Right cardiac atrium (tissue), 5 donors: Measurements from ENCODE around the gene ATP5MC2. TPM values are rescaled to one million over a fixed set of nuclear protein-coding genes. Genes with fewer than 3 reads are reported as not detected.
"Not testable (repeated sequence)": the region's sequence is repeated elsewhere in the genome, so short reads cannot be mapped to it uniquely, and the experiment has no call there.

Experiments used
- ATAC-seq, 2 donors: fragments of 200-7000 bp; cut with Tn5 transposase; one replicate each; pipeline versions ENCODE4 v1.8.0 to v1.9.1; 2020; ENCODE audit warnings: moderate library complexity in 2 of 2, mild to moderate bottlenecking in 1 of 2
- DNase-seq, 3 donors: peaks; one replicate each; pipeline ENCODE4 v3.0.0-alpha.2; 2020
- H3K27ac ChIP-seq: one replicate; pipeline ENCODE4 v1.5.1; 2013; ENCODE audit warnings: mild to moderate bottlenecking, low read length, control low read depth, moderate library complexity
- H3K27me3 ChIP-seq: one replicate; pipeline ENCODE4 v1.6.1; 2013; ENCODE audit not compliant: control insufficient read depth, insufficient read depth
- H3K4me1 ChIP-seq: one replicate; pipeline ENCODE4 v1.6.1; 2013; ENCODE audit warnings: low read length; ENCODE audit not compliant: control insufficient read depth, insufficient read depth
- H3K4me3 ChIP-seq: one replicate; pipeline ENCODE4 v1.5.1; 2013; ENCODE audit warnings: low read length, control low read depth
- H3K9me3 ChIP-seq: one replicate; pipeline ENCODE4 v1.6.1; 2013; ENCODE audit warnings: low read length; ENCODE audit not compliant: control insufficient read depth
- WGBS: extraction: QIAGEN DNeasy Blood & Tissue Kit; methylation state at CpG from one replicate; pipeline ENCODE4 v1.1.7; 2013; 5-methylcytosine and 5-hydroxymethylcytosine counted together
- intact Hi-C, 4 donors: fragments of 100-400 bp; cut with DNase I; formaldehyde crosslinking; loops; one replicate each; pipeline versions ENCODE4 v1.11.0 to v1.14.0; 2022 to 2023
- polyA plus RNA-seq: library from polyadenylated mRNA; stranded (reverse); fragments of 200-250 nt; gene quantifications from one replicate; pipeline ENCODE4 v1.2.3, GENCODE V29; 2013
- total RNA-seq, 4 donors: library from RNA; stranded (reverse); fragmentation: NEBNext Ultra II Directional; extraction: Animal tissue kit (Norgen Biotek cat#: 25700); gene quantifications; one replicate each; pipeline ENCODE4 v1.2.1, GENCODE V29; 2021
- donor health status: healthy with polysubstance abuse.
- donor health status: DM: no; HTN: yes; CAD: no.
- donor health status: DM: no; HTN: no; CAD: no.
- donor health status: DM: no; HTN: yes; CAD: no; lungs with severe emphysema.
- donor health status: DM: yes; HTN: yes; CAD: no.

ATP5MC2 gene
- total and polyA plus RNA-seq, 5 donors: 397 to 740 (median 504) TPM

DNA sequence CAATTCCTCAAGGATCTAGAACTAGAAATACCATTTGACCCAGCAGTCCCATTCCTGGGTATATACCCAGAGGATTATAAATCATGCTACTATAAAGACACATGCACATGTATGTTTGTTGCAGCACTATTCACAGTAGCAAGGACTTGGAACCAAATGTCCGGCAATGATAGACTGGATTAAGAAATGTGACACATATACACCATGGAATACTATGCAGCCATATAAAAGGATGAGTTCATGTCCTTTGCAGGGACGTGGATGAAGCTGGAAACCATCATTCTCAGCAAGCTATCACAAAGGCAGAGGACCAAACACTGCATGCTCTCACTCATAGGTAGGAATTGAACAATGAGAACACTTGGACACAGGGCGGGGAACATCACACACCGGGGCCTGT, 29.6 kb downstream of the ATP5MC2 start:
- DNase-seq, H3K4me3 ChIP-seq, intact Hi-C loops, H3K9me3 ChIP-seq, H3K27ac ChIP-seq, H3K27me3 ChIP-seq, H3K4me1 ChIP-seq, ATAC-seq: not testable (repeated sequence)
- WGBS: 86% methylated on average over 4 of the region's 4 CpGs

DNA sequence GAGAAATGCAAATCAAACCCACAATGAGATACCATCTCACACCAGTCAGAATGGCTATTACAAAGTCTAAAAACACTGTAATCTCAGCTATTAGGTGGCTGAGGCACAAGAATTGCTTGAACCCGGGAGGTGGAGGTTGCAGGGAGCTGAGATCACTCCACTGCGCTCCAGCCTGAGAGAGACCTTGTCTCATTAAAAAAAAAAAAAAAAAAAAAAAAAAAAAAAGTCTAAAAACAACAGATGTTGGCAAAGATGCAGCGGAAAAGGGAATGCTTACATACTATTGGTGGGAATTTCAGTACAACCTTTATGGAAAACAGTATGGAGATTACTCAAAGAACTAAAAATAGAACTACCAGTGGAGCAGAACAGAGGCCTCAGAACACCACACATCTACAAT, 30.7 kb downstream of the ATP5MC2 start:
- no peak overlapping the region for H3K27ac ChIP-seq
- 79% methylated on average over 3 of the region's 3 CpGs for WGBS
- H3K4me3 ChIP-seq: no peak overlapping the region
- intact Hi-C loops: no loop called here
- peaks cover 4% of the 10 kb centered on the region for H3K4me1 ChIP-seq
- H3K27me3 ChIP-seq: no peaks in the 10 kb centered on the region
- H3K9me3 ChIP-seq: peaks cover 2% of the 10 kb centered on the region
- no peak for DNase-seq
- ATAC-seq: no peak

DNA sequence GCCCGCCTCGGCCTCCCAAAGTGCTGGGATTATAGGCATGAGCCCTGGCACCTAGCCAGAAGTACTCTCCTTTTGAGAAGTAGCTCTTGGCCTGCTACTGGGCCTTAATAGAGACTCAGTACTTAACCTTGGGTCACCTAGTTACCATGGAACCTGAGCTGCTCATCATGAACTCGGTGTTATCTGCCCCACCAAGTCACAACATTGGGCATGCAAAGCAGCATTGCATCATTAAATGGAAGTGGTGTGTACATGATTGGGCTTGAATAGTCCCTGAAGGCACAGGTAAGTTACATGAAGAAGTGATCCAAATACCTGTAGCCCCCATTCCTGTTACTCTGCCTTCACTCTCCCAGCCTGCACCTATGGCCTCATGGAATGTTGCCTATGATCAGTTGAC, 31.8 kb downstream of the ATP5MC2 start:
- ATAC-seq (no peak), DNase-seq (no peak)
- no peak overlapping the region for H3K27ac ChIP-seq
- no peak overlapping the region for H3K4me3 ChIP-seq
- no peaks in the 10 kb centered on the region for H3K27me3 ChIP-seq
- 94% methylated on average over 3 of the region's 3 CpGs for WGBS
- H3K4me1 ChIP-seq: peaks cover 2% of the 10 kb centered on the region
- peaks cover 2% of the 10 kb centered on the region for H3K9me3 ChIP-seq
- intact Hi-C loops: no loop called here

DNA sequence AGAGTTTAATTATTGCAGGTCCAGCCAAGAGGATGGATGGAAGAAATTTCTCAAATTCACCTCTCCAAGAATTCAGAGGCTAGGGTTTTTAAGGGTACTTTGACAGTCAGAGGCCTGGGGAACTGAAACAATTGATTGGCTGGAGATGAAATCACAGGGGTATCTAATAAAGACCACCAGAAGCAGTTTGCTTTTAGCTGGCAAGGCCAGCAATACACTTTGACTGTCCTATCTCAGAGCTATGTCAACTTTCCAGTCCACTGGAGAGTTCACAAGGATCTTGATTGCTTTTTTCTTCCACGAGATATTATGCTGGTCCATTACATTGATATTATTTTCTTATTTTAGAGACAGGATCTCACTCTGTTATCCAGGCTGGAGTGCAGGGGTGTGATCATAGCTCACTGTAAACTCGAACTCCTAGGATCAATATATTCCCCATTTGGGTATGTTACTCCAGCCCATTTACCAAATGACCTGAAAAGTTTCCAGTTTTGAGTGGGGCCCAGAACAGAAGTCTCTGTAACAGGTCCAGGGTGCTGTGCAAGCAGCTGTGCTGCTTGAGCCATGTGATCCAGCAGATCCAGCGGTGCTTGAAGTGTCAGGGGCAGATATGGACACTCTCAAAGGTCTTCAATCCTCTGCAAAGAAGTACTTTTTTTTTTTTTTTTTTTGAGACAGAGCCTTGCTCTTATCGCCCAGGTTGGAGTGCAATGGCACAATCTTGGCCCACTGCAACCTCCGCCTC, 32.5 kb downstream of the ATP5MC2 start:
- no peak overlapping the region for H3K27ac ChIP-seq
- 61% methylated on average over 5 of the region's 5 CpGs for WGBS
- H3K27me3 ChIP-seq: no peaks in the 10 kb centered on the region
- H3K4me3 ChIP-seq: no peak overlapping the region
- H3K4me1 ChIP-seq: no peaks in the 10 kb centered on the region
- H3K9me3 ChIP-seq: peaks cover 2% of the 10 kb centered on the region
- intact Hi-C loops: no loop called here
- DNase-seq (no peak), ATAC-seq (peak in 1 of 2 donors; percentile 37)

DNA sequence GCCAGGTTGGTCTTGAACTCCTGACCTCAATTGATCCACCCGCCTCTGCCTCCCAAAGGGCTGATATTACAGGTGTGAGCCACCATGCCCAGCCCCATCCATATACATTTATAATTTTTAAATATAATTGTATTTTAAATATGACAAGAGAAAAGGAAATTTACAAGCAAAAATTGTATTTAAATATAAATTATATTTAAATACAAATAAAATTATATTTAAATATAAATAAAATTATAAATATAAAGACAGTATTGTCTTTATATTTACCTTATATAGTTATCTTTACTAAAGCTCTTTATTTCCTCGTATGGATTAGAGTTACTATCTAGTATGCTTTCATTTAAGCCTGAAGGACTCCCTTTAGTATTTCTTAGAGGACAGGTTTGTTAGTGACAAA, 37.8 kb downstream of the ATP5MC2 start:
- no peaks in the 10 kb centered on the region for H3K4me1 ChIP-seq
- H3K9me3 ChIP-seq: no peaks in the 10 kb centered on the region
- no peak overlapping the region for H3K27ac ChIP-seq
- ATAC-seq (no peak), DNase-seq (no peak)
- intact Hi-C loops: no loop called here
- WGBS: 89% methylated on average over 2 of the region's 2 CpGs
- no peak overlapping the region for H3K4me3 ChIP-seq
- H3K27me3 ChIP-seq: no peaks in the 10 kb centered on the region

DNA sequence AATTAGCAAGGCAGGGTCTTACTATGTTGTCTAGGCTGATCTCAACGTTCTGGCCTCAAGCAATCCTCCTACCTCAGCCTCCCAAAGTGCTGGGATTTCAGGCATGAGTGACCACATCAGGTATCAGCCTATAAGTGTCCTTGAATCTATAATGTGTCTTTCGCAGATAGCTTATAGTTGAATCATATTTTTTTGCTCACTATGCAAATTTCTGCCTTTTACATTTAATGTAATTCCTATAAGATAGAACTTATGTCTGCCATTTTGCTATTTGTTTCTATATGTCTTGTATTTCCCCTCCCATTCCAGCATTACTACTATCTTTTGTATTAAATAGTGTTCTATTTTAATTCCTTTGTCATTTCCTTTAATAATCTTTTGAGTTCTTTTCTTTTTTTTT, 39.2 kb downstream of the ATP5MC2 start:
- WGBS: 27% methylated on average over 2 of the region's 2 CpGs
- DNase-seq (no peak), ATAC-seq (no peak)
- Histone ChIP-seq H3K9me3 (no peaks in the 10 kb centered on the region), H3K27me3 (no peaks in the 10 kb centered on the region), H3K27ac (no peak overlapping the region), H3K4me3 (no peak overlapping the region), H3K4me1 (no peaks in the 10 kb centered on the region)
- intact Hi-C loops: no loop called here

DNA sequence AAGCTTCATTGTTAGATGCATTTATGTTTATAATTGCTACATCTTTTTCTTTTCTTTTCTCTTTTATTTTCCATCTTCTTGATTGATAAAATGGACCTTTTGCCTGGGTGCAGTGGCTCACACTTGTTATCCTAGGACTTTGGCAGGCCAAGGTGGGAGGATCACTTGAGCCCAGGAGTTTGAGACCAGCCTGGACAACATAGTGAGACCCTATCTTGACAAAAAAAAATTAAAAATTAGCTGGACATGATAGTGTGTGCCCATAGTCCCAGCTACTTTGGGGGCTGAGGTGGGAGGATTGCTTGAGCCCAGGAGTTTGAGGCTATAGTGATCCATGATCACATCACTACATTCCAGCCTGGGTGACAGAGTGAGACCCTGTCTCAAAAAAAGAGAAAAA, 40.2 kb downstream of the ATP5MC2 start:
- DNase-seq, H3K27ac ChIP-seq, H3K9me3 ChIP-seq, H3K4me1 ChIP-seq, H3K27me3 ChIP-seq, ATAC-seq, H3K4me3 ChIP-seq, intact Hi-C loops: not testable (repeated sequence)

DNA sequence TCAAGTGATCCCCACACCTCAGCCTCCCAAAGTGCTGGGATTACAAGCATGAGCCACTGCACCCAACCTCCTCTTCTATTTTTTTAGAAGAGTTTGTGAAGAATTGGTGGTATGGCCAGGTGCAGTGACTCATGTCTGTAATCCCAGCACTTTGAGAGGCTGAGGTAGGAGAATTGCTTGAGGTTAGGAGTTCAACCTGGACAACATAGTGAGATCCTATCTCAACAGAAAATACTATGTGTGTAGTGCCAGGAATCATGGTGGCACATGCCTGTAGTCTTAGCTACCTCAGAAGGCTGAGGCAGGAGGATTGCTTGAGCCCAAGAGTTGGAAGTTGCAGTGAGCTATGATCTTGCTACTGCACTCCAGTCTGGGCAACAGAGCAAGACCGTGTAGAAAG, 44.2 kb downstream of the ATP5MC2 start:
- WGBS: 56% methylated on average over 1 of the region's 1 CpG

DNA sequence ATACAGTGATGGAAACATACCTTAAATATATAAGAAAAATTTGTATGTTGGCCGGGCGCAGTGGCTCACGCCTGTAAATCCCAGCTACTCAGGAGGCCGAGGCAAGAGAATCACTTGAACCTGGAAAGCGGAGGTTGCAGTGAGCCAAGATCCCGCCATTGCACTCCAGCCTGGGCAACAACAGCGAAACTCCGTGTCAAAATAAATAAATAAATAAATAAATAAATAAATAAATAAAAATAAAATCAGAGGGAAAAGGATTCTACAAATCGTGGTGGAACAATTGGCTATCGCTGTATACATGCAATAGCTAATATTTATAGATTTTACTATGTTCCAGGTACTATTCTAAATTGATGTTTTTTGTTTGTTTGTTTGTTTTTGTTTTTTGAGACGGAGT, 48.0 kb downstream of the ATP5MC2 start:
- Histone ChIP-seq H3K4me1 (peaks cover 3% of the 10 kb centered on the region), H3K27ac (no peak overlapping the region), H3K27me3 (no peaks in the 10 kb centered on the region), H3K4me3 (no peak overlapping the region), H3K9me3 (no peaks in the 10 kb centered on the region)
- WGBS: 86% methylated on average over 11 of the region's 11 CpGs
- no peak for DNase-seq
- intact Hi-C loops: loop anchor here in 2 of 4 donors (5.0 to 10.0 kb wide), 2 partner anchors 47 to 49 kb away; partner anchors contain the start of gene ATP5MC2 (in 2 of the 2)
- no peak for ATAC-seq

More for the DNA sequence above, 44.2 kb downstream of the ATP5MC2 start:
- H3K4me1 ChIP-seq: no peaks in the 10 kb centered on the region
- no peak overlapping the region for H3K27ac ChIP-seq
- no peaks in the 10 kb centered on the region for H3K9me3 ChIP-seq
- DNase-seq: no peak
- no peak for ATAC-seq
- no peak overlapping the region for H3K4me3 ChIP-seq
- H3K27me3 ChIP-seq: no peaks in the 10 kb centered on the region
- intact Hi-C loops: no loop called here

DNA sequence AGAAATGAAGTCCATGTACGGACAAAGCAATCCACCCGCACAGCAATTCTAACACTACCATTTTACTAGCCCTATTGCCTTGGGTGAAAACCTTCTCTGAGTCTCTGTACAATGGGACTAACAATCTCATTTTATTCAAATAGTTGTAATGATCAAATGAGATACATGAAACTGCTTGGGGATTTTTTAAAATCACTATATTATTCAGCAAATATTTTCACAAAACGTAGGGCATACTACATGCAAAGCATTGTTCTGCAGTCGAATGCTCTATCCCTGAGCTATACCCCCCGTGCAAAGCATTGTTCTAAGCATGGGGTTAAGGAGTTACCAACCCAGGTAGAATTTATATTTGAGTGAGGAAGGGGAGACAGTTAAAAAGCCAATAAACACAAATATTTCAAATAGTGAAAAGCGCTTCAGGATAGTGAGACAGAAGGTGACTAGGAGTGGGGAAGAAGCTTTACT, 49.1 kb downstream of the ATP5MC2 start:
- peak overlapping the region; percentile 63 for H3K4me3 ChIP-seq
- H3K9me3 ChIP-seq: no peaks in the 10 kb centered on the region
- no peaks in the 10 kb centered on the region for H3K27me3 ChIP-seq
- H3K4me1 ChIP-seq: peaks cover 3% of the 10 kb centered on the region
- WGBS: 26% methylated on average over 6 of the region's 6 CpGs
- no peak overlapping the region for H3K27ac ChIP-seq
- DNase-seq (no peak), ATAC-seq (no peak)
- intact Hi-C loops: loop anchor here in 2 of 4 donors (5.0 to 10.0 kb wide), 2 partner anchors 48 to 51 kb away; partner anchors contain the start of gene ATP5MC2 (in 2 of the 2)

DNA sequence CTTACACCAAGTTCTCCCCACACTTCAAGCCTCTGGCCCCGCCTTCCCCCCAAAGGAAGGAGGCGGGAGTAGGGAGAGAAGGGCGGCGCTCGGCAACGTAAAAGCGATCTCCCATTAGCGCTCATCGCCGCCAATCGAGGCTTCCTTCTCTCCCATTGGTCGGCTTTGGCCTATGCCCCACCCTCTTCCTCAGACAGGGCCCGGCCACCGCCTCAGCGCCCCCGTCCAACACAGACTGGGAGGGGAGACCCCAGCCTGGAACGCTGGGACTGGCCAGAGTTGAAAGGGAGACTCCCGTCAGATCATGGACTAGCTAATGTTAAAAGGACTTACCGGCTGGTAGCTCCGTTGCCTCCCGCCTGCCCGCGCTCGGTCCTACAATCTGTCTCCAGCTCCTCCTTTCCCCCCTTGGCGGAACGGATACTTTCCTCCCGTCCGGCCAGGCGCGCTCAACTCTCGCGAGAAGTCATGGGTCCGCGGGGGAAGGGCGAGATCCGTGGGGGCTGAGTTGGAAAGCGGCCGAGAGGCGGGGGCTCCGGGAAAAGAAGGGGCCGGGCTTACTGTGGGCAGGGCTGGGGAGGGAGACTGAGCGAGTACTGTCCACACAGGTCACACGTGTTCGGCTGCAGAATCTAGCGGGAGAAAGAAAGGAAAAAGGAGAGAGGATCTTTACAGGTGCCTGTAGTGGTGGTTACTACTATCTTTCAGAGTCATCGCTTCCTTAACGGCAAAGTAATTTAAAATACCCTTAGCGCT, 49.8 kb downstream of the ATP5MC2 start, which contains the start of gene ATF7:
TSS of gene ATF7 (minus strand) at position 437 of the 756 bp plus-strand sequence. CDS start 25,382 bp downstream, outside the sequence.
- H3K4me1 ChIP-seq: peaks cover 3% of the 10 kb centered on the region
- under 1% methylated on average over 48 of the region's 48 CpGs for WGBS
- peak within 1 kb of the TSS; percentile 63 for H3K4me3 ChIP-seq
- DNase-seq (peak; percentile 97 to 99 (median 99)), ATAC-seq (peak; percentile 99)
- intact Hi-C loops: loop anchor here in 2 of 4 donors (5.0 to 10.0 kb wide), 2 partner anchors 49 to 51 kb away; partner anchors contain the start of gene ATP5MC2 (in 2 of the 2)
- H3K27ac ChIP-seq: peak within 1 kb of the TSS; percentile 96
- H3K9me3 ChIP-seq: no peaks in the 10 kb centered on the region
- H3K27me3 ChIP-seq: no peaks in the 10 kb centered on the region
